OCI-LY3 (cell line): ENCODE data around the gene CRAMP1.

Experiments used
- EZH2phosphoT487 ChIP-seq: fragments of 200-600 bp; shearing (Covaris generic); IDR thresholded peaks from 2 replicates; pipeline ENCODE4 v1.6.1; 2018; ENCODE audit warnings: antibody characterized with exemption, mixed run types, low read depth
- TF ChIP-seq, protein P1 (sequence below): fragments of 200-600, 300-600 bp; sonication (generic); IDR thresholded peaks from 2 replicates; pipeline ENCODE4 v1.5.1; 2014; ENCODE audit warnings: antibody characterized with exemption, low read length, low read depth

DNA sequence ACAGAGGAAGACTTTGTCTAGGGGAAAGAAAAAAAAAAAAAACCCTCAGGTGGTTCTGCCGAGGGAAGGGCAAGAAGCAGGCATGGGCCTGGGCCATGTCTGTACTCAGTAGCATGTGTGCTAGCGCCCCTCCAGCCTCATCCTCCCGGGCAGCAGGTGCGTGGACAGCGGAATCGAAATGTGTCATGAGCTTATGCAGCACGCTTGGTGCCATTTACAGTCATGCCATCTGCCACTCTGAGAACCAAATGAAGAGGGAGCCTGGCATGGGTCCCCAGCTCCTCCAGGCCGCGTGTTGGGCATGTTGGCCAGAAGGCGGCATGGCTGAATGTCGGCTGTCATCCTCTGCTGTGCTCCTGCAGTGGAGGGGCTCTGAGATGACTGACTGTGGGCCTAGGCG is 31.4 kb downstream of the CRAMP1 start:
- TF ChIP-seq, protein P1, sequence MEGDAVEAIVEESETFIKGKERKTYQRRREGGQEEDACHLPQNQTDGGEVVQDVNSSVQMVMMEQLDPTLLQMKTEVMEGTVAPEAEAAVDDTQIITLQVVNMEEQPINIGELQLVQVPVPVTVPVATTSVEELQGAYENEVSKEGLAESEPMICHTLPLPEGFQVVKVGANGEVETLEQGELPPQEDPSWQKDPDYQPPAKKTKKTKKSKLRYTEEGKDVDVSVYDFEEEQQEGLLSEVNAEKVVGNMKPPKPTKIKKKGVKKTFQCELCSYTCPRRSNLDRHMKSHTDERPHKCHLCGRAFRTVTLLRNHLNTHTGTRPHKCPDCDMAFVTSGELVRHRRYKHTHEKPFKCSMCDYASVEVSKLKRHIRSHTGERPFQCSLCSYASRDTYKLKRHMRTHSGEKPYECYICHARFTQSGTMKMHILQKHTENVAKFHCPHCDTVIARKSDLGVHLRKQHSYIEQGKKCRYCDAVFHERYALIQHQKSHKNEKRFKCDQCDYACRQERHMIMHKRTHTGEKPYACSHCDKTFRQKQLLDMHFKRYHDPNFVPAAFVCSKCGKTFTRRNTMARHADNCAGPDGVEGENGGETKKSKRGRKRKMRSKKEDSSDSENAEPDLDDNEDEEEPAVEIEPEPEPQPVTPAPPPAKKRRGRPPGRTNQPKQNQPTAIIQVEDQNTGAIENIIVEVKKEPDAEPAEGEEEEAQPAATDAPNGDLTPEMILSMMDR, result no peak
- no peak for TF ChIP-seq EZH2phosphoT487
